GM12801 (cell line): ENCODE measurements around the gene GNG7.

ENCODE experiments used
- TF ChIP-seq, protein P1 (sequence below): IDR thresholded peaks from one replicate; pipeline ENCODE4 v1.5.1; 2011; ENCODE audit warnings: control low read depth; ENCODE audit not compliant: insufficient read length; ENCODE audit errors: extremely low read depth

The GNG7 gene

DNA sequence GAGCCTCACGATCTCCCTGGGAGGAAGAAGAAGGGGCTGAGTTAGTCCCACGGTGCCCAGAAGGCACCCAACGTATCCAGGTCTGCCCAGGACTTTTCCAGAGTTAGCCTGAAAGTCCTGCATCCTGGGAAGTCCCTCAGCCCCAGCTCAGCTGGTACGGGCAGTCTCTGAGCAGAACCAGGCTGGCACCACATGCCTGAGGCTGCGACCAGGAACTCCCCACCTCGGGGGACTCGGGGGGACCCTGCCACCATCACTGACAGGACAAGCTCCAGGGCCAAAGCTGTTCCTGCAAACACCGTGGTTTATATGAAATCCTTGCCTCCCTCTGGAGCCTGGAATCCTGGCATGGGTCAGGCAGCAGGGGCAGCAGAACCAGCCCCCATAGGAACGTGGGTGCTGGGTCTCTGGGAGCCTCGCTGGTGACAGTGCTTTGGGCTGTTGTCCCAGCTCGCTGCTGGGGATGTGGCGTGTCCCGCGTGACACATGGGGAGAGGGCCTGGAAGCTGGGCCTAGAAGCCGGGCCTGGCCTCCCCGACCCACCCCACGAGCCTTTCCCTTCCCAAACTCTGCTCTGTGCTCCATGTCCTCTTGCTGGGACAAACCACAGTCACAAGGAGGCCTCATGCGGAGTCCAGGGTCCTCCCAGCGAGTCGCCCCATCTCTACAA is 55.5 kb downstream of the GNG7 start:
- TF ChIP-seq, protein P1, sequence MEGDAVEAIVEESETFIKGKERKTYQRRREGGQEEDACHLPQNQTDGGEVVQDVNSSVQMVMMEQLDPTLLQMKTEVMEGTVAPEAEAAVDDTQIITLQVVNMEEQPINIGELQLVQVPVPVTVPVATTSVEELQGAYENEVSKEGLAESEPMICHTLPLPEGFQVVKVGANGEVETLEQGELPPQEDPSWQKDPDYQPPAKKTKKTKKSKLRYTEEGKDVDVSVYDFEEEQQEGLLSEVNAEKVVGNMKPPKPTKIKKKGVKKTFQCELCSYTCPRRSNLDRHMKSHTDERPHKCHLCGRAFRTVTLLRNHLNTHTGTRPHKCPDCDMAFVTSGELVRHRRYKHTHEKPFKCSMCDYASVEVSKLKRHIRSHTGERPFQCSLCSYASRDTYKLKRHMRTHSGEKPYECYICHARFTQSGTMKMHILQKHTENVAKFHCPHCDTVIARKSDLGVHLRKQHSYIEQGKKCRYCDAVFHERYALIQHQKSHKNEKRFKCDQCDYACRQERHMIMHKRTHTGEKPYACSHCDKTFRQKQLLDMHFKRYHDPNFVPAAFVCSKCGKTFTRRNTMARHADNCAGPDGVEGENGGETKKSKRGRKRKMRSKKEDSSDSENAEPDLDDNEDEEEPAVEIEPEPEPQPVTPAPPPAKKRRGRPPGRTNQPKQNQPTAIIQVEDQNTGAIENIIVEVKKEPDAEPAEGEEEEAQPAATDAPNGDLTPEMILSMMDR: no peak

DNA sequence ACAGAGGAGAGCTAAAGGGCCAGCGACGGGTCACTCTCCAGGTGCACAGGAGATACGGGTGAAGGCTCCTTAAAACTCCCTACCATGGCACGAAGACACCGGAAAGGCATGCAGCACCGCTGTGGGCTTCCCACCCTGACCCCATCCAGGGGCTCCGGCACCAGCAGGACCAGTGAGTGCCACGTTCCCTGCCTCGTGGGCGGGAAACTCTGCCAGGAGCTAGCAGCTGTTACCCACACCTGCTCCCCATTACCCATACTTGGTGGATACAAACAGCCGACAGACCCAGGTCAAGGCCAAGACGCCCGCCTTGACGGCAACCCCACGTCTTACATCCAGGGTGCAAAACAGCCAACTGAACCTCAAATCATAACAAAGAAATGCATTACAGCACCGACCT is 56.7 kb downstream of the GNG7 start:
- TF ChIP-seq, protein P1: no peak

DNA sequence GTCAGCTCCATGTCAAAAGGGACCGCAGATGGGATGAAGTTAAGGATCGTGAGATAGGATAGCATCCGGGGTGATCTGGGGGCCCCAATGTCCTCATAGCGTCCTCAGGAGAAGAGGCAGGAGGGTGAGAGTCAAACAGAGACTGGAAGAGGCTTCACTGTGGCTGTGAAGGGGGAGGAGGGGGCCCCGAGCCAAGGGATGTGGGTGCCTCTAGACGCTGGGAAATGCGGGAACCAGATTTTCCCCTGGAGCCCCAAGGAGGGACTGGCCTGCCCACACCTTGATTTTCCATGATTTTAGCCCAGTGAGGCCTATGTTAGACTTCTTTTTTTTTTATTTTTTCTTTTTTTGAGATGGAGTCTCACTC is 61.2 kb downstream of the GNG7 start:
- TF ChIP-seq, protein P1: no peak

DNA sequence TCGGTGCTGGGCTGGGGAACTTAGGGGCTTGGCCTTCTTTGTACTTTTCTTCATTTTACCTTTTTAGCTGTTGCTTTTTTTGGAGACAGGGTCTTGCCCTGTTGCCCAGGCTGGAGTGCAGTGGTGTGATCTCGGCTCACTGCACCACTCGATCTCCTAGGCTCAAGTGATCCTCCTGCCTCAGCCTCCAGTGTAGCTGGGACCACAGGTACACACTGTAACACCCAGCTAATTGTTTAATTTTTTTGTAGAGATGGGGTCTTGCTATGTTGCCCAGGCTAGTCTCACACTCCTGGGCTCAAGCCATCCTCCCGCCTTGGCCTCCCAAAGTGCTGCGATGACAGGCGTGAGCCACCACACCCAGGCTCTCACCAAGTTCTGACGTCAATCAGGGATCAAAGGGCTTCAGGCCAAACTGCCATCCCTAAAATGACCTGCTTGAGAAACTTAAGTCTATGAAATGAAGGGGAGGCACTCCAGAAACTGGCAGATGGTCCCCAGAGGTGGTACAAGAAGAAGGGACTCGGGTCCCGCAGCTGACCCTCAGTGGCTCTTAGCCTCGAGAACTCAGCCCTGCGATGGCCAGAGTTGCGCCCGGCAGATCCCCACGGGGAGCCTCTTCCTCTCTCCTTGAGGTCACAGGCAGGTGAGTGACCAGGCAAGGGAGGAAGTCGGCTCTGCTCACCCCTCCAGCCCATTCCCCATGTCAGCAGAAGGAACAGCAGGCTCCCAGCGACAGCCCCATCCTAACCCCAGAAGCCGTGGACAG is 61.7 kb downstream of the GNG7 start:
- TF ChIP-seq, protein P1: no peak

DNA sequence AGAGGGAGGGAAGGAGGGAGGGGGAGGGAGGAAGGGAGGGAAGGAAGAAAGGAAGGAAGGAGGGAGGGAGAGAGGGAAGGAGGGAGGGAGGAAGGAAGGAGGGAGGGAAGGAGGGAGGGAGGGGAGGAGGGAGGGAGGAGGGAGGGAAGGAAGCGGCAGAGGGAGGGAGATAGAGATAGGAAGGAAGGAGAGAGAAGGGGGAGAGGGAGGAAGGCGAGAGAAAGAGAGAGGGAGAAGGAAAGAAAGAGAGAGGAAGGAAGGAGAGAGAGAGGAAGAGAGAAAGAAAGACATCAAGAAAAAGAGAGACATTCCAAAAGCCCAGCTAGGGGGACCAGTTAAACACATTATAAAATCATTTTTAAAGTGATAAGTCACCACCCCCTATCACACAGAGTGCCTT is 62.5 kb downstream of the GNG7 start:
- TF ChIP-seq, protein P1: no peak

DNA sequence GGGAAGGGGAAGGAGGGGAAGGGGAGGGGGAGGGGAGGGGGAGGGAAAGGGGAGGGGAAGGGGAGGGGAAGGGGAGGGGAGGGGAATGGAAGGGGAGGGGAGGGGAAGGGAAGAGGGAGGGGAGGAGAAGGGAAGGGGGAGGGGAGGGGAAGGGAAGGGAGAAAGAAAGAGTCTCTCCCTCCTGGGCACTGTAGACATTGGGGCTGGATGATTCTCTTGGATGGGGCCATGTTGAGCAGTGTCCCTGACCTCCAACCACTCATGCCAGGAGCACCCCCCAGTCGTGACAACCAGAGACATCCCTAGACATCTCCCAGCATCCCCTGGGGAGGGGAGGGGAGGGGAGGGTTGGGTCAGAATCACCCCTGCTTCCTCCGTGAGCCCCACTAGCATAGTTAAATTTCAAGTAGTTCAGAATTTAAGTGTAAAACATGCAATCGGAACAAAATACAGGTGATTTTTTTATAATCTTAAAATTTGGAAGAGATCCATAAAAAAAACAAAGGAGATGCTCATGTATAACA is 64.0 kb downstream of the GNG7 start:
- TF ChIP-seq, protein P1: no peak

DNA sequence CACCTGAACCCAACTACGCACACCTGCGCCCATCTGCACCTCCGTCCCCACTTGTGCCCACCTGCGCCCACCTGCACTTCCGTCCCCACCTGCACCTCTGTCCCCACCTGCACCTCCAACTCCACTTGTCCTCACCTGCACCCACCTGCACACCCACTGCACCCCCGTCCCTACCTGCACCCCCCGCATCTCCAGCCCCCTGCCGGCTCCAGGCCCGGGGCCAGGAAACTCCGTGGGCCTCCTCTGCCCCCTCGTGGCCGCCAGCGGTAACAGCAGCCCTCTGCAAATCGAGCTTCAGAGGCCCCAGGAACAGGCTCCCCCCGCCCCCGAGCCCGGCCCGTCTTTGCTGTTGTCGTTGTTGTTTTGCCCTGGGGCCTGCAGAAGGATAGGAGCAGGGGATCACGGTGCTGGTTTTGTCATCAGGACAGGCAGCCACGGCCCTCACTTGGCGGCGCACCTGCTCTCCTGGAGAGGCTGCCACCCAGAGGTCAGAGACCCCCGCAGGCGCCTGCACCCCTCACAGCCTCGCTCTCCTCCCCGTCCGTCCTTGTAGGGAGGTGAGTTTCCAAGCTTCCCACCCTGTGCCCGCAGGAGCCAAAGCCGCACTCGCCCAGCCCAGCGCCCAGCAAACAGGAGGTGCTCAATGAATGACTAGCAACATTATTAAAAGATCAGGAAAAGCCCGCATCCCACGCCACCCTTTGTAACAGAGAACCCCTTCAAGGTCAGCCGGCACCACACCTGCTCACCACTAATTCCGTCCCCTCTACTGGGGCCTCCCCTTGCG is 65.4 kb downstream of the GNG7 start:
- TF ChIP-seq, protein P1: no peak
